Caco-2 (cell line): Measurements from ENCODE around the gene MKLN1. TPM values are rescaled to one million over a fixed set of nuclear protein-coding genes. Genes with fewer than 3 reads are reported as not detected.
A peak's percentile ranks its signal among the peaks of the same experiment; 100 is the strongest.

Source experiments
- BruUV-seq: library from RNA; stranded (reverse); fragments of 400-500 nt; replicated peaks from 2 replicates; lab custom pipeline; 2021; lab: Mats Ljungman, UMichigan
- CTCF ChIA-PET: fragments of 300-600 bp; sonication (Branson Sonifier 250); formaldehyde crosslinking; loops from one replicate; lab custom pipeline; 2022; ENCODE audit warnings: antibody characterized with exemption; lab: Charles Lee
- POLR2A ChIA-PET: fragments of 300-600 bp; sonication (Branson Sonifier 250); formaldehyde crosslinking; loops from one replicate; lab custom pipeline; 2022; ENCODE audit warnings: antibody characterized with exemption; lab: Charles Lee
- DNase-seq, 2 experiments: peaks; one replicate each; pipeline versions ENCODE4 v3.0.0 to v3.0.0-alpha.2; 2020 to 2022
- H3K27me3 ChIP-seq: replicated peaks from 2 replicates; pipeline ENCODE4 v1.6.0; 2011; ENCODE audit warnings: low read length; ENCODE audit not compliant: control insufficient read depth, insufficient read depth
- H3K36me3 ChIP-seq: 2 replicates; pipeline ENCODE4 v1.5.1; 2011; ENCODE audit warnings: low read length; ENCODE audit not compliant: control insufficient read depth, insufficient read depth
- H3K4me1 ChIP-seq: fragments of 250-450 bp; sonication (Bioruptor Pico); 2 replicates; pipeline ENCODE4 v1.5.1; 2020; ENCODE audit warnings: mild to moderate bottlenecking
- H3K4me3 ChIP-seq: 2 replicates; pipeline ENCODE4 v1.5.1; 2011; ENCODE audit warnings: low read depth, mild to moderate bottlenecking, control low read depth, low read length
- H3K9me3 ChIP-seq: fragments of 250-450 bp; sonication (Bioruptor Pico); 2 replicates; pipeline ENCODE4 v1.5.1; 2020; ENCODE audit warnings: mild to moderate bottlenecking, moderate library complexity
- H3K27ac Mint-ChIP-seq: one replicate; pipeline ENCODE4 v1.8.0; 2022; ENCODE audit warnings: mixed read lengths; ENCODE audit not compliant: unreplicated experiment
- H3K27me3 Mint-ChIP-seq: one replicate; pipeline ENCODE4 v1.8.0; 2022; ENCODE audit warnings: mixed read lengths; ENCODE audit not compliant: insufficient read depth, unreplicated experiment
- H3K36me3 Mint-ChIP-seq: one replicate; pipeline ENCODE4 v1.8.0; 2022; ENCODE audit warnings: mild to moderate bottlenecking, mixed read lengths; ENCODE audit not compliant: insufficient read depth, unreplicated experiment
- H3K4me1 Mint-ChIP-seq: one replicate; pipeline ENCODE4 v1.8.0; 2022; ENCODE audit warnings: low read depth, mixed read lengths; ENCODE audit not compliant: unreplicated experiment
- H3K4me3 Mint-ChIP-seq: one replicate; pipeline ENCODE4 v1.8.0; 2022; ENCODE audit warnings: mild to moderate bottlenecking, moderate library complexity, mixed read lengths; ENCODE audit not compliant: unreplicated experiment
- H3K9me3 Mint-ChIP-seq: one replicate; pipeline ENCODE4 v1.8.0; 2022; ENCODE audit warnings: mixed read lengths; ENCODE audit not compliant: unreplicated experiment
- intact Hi-C: fragments of 100-400 bp; cut with micrococcal nuclease; formaldehyde crosslinking; loops from one replicate; pipeline ENCODE4 v1.10.0; 2022; ENCODE audit not compliant: unreplicated experiment
- total RNA-seq: library from RNA; stranded (reverse); gene quantifications from 2 replicates; pipeline ENCODE4 v1.2.3, GENCODE V29; 2022
- TF ChIP-seq, protein P1 (sequence below), 2 experiments: fragments of 200-600 bp in 1 of 2; IDR thresholded peaks; 1 replicate in 1 of 2; 2 replicates in 1 of 2; pipeline versions ENCODE4 v1.5.1 to v1.8.0; 2011 to 2022; ENCODE audit warnings: antibody characterized with exemption in 1 of 2, control low read depth in 1 of 2, inconsistent platforms in 1 of 2, low read depth in 1 of 2, low read length in 1 of 2, mild to moderate bottlenecking in 1 of 2, moderate library complexity in 1 of 2; ENCODE audit not compliant: insufficient read depth in 1 of 2, severe bottlenecking in 1 of 2, unreplicated experiment in 1 of 2

The MKLN1 gene
- total RNA-seq, 1 experiment from 2014 or later, result 55.6 TPM

DNA sequence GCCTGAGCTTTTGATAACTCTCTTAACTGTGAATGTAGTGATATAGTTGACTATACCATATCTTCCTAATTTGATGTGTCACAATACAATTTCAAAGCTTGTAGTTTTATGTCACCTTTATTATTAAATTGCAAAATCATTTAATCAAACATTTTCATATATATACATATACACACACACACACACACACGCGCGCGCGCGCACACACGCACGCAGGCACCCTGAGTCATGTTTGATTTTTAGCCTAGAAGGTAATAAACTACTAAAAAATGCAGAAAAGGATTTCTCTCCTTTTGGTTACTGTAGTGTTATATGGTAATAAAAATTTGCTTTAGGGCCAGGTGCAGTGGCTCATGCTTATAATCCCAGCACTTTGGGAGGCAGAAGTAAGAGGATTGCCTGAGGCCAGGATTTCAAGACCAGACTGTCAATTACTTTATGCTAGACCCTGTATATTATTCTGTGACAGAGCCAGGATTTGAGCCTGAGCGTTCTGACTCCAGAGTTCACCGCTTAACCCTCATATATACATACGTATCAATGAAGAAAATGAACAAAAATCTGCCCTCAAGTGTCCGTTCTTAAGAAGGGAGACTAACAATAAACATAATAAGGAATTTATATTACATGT, 139.2 kb downstream of the MKLN1 start:
- intact Hi-C loops, result no loop called here
- TF ChIP-seq, protein P1, sequence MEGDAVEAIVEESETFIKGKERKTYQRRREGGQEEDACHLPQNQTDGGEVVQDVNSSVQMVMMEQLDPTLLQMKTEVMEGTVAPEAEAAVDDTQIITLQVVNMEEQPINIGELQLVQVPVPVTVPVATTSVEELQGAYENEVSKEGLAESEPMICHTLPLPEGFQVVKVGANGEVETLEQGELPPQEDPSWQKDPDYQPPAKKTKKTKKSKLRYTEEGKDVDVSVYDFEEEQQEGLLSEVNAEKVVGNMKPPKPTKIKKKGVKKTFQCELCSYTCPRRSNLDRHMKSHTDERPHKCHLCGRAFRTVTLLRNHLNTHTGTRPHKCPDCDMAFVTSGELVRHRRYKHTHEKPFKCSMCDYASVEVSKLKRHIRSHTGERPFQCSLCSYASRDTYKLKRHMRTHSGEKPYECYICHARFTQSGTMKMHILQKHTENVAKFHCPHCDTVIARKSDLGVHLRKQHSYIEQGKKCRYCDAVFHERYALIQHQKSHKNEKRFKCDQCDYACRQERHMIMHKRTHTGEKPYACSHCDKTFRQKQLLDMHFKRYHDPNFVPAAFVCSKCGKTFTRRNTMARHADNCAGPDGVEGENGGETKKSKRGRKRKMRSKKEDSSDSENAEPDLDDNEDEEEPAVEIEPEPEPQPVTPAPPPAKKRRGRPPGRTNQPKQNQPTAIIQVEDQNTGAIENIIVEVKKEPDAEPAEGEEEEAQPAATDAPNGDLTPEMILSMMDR (IDR thresholded peaks at IDR 0.05; ENCODE audit: insufficient read depth in 1 of 2, low read depth in 1 of 2, low read length in 1 of 2, severe bottlenecking in 1 of 2, unreplicated experiment in 1 of 2), result no peak
- BruUV-seq, result no TSS peak
- POLR2A ChIA-PET, result no interaction called here
- no peak for DNase-seq
- H3K4me3 ChIP-seq, result no peak overlapping the region
- no peaks in the 10 kb centered on the region for H3K4me1 ChIP-seq
- Mint-ChIP-seq H3K4me1 (no peaks in the 10 kb centered on the region), H3K4me3 (no peak overlapping the region), H3K9me3 (no peaks in the 10 kb centered on the region), H3K36me3 (peaks cover 40% of the 10 kb centered on the region), H3K27me3 (no peaks in the 10 kb centered on the region), H3K27ac (peak overlapping the region; percentile 8)
- 0 out of 2 replicates have a peak, but pooled peaks cover 2% of the 10 kb centered on the region for H3K36me3 ChIP-seq
- no peaks in the 10 kb centered on the region for H3K9me3 ChIP-seq
- CTCF ChIA-PET, result no interaction called here
- H3K27me3 ChIP-seq, result no peaks in the 10 kb centered on the region

DNA sequence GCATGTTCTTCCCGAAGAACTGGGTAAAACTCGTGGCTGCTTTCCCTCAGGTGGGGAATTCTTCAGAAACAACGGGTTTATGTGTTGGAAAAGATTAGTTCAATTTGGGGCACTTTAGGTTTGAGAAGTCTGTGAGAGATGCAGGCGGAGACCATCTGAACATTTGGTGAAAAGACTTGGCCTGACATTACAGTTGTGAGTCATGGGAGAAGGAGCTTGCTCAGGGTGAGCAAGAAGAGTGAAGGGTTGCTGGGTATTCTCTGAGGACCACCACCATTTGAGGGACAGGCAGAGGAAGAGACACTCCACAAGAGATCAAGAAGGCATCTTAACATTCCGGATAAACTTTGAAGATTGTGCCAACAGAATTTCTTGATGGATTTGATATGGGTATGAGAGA, 140.1 kb downstream of the MKLN1 start:
- TF ChIP-seq, protein P1 (IDR thresholded peaks at IDR 0.05; ENCODE audit: insufficient read depth in 1 of 2, low read depth in 1 of 2, low read length in 1 of 2, severe bottlenecking in 1 of 2, unreplicated experiment in 1 of 2), result no peak
- Histone ChIP-seq H3K4me3 (no peak overlapping the region), H3K4me1 (no peaks in the 10 kb centered on the region), H3K27me3 (no peaks in the 10 kb centered on the region), H3K36me3 (0 out of 2 replicates have a peak, but pooled peaks cover 2% of the 10 kb centered on the region), H3K9me3 (no peaks in the 10 kb centered on the region)
- ChIA-PET CTCF (no interaction called here), POLR2A (no interaction called here)
- no peaks in the 10 kb centered on the region for H3K4me1 Mint-ChIP-seq
- H3K9me3 Mint-ChIP-seq, result no peaks in the 10 kb centered on the region
- no peak overlapping the region for H3K4me3 Mint-ChIP-seq
- peaks cover 37% of the 10 kb centered on the region for H3K36me3 Mint-ChIP-seq
- BruUV-seq, result no TSS peak
- DNase-seq, result no peak
- intact Hi-C loops, result no loop called here
- H3K27ac Mint-ChIP-seq, result peak overlapping the region; percentile 8
- H3K27me3 Mint-ChIP-seq, result no peaks in the 10 kb centered on the region

DNA sequence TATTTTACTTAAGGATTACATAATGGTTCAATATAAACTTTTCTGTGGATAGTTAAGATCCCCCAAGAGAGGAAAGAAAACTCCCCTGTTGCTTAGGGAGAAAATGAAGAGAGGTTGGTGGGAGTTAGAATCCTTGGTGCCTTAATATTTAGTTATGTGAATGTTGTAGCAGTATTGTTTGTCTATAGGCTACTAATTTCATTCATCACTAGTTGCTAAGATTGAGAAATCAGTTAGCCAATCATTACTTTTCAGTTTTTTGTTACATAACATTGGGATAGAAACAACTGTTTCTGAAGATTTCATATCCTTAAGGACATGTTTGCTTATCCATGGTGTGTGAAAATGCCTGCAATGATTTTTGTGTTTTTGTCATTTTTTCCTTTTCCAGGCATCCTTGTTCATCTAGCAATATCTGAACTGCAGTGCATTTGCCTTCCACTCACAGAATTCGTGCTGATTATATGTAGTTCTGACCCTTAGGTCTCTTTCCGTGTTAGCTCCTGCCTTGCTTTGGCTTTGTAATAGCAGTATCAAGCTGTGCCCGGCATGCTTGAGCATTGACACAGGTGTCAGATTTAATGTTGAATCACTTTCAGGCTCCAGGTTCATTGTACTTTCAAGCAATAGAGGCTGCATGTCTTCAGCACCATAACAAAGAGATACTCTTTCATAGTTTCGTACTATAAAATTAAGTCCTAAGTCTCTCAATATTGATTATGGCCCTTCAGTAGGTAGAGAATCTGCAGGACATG, 143.8 kb downstream of the MKLN1 start:
- Histone ChIP-seq H3K36me3 (0 out of 2 replicates have a peak, but pooled peaks cover 2% of the 10 kb centered on the region), H3K4me3 (no peak overlapping the region), H3K27me3 (no peaks in the 10 kb centered on the region), H3K9me3 (no peaks in the 10 kb centered on the region), H3K4me1 (no peaks in the 10 kb centered on the region)
- no peaks in the 10 kb centered on the region for H3K4me1 Mint-ChIP-seq
- peaks cover 45% of the 10 kb centered on the region for H3K36me3 Mint-ChIP-seq
- no peaks in the 10 kb centered on the region for H3K27me3 Mint-ChIP-seq
- ChIA-PET POLR2A (no interaction called here), CTCF (interaction anchor here (0.8 kb wide), 1 partner anchor 144 kb away, joined by 5 read pairs; the partner anchor contains the start of gene MKLN1)
- no peak for DNase-seq
- no peak overlapping the region for H3K4me3 Mint-ChIP-seq
- TF ChIP-seq, protein P1 (IDR thresholded peaks at IDR 0.05; ENCODE audit: insufficient read depth in 1 of 2, low read depth in 1 of 2, low read length in 1 of 2, severe bottlenecking in 1 of 2, unreplicated experiment in 1 of 2), result no peak
- intact Hi-C loops, result no loop called here
- no peak overlapping the region for H3K27ac Mint-ChIP-seq
- BruUV-seq, result no TSS peak
- H3K9me3 Mint-ChIP-seq, result no peaks in the 10 kb centered on the region
